GM23338 (cell line): ENCODE results near the gene PLXNA2. TPM values are rescaled to one million over a fixed set of nuclear protein-coding genes. Genes with fewer than 3 reads are reported as not detected.

ENCODE experiments used
- ATAC-seq: fragments of 200-7000 bp; cut with Tn5 transposase; 3 replicates; pipeline ENCODE4 v1.9.1; 2020
- DNase-seq: peaks from one replicate; pipeline ENCODE4 v3.0.0-alpha.2; 2015; ENCODE audit warnings: low spot score
- H2AFZ ChIP-seq: fragments of 200-600 bp; sonication (generic); 2 replicates; pipeline ENCODE4 v1.8.0; 2016; ENCODE audit warnings: antibody characterized with exemption, mild to moderate bottlenecking, moderate library complexity
- H3F3A ChIP-seq: fragments of 200-600 bp; sonication (generic); replicated peaks from 2 replicates; pipeline ENCODE4 v1.8.0; 2017; ENCODE audit warnings: antibody characterized with exemption, mixed run types, low read depth
- H3K27ac ChIP-seq: fragments of 200-600 bp; sonication (generic); 2 replicates; pipeline ENCODE4 v1.6.1; 2016; ENCODE audit warnings: low read depth
- H3K27me3 ChIP-seq: fragments of 200-600 bp; sonication (generic); 2 replicates; pipeline ENCODE4 v1.8.0; 2016; ENCODE audit warnings: mild to moderate bottlenecking, mixed run types, moderate library complexity; ENCODE audit not compliant: insufficient read depth
- H3K36me3 ChIP-seq: fragments of 200-600 bp; sonication (generic); 2 replicates; pipeline ENCODE4 v1.8.0; 2016; ENCODE audit warnings: mild to moderate bottlenecking; ENCODE audit not compliant: insufficient read depth
- H3K4me1 ChIP-seq: fragments of 200-600 bp; sonication (generic); 2 replicates; pipeline ENCODE4 v1.8.0; 2016; ENCODE audit warnings: mild to moderate bottlenecking, moderate library complexity; ENCODE audit not compliant: insufficient read depth
- H3K4me2 ChIP-seq: fragments of 200-600 bp; sonication (generic); 2 replicates; pipeline ENCODE4 v1.7.1; 2017; ENCODE audit warnings: mixed run types
- H3K4me3 ChIP-seq: fragments of 200-600 bp; sonication (generic); 2 replicates; pipeline ENCODE4 v1.6.1; 2016; ENCODE audit warnings: mixed run types
- H3K79me2 ChIP-seq: fragments of 200-600 bp; sonication (generic); replicated peaks from 2 replicates; pipeline ENCODE4 v1.8.0; 2017; ENCODE audit warnings: mild to moderate bottlenecking; ENCODE audit not compliant: insufficient read depth
- H3K9me2 ChIP-seq: fragments of 200-600 bp; sonication (generic); 2 replicates; pipeline ENCODE4 v1.8.0; 2017; ENCODE audit not compliant: insufficient read depth
- H4K20me1 ChIP-seq: fragments of 200-600 bp; sonication (generic); replicated peaks from 2 replicates; pipeline ENCODE4 v1.8.0; 2017; ENCODE audit warnings: mild to moderate bottlenecking; ENCODE audit not compliant: insufficient read depth
- H3K27ac Mint-ChIP-seq: 2 replicates; pipeline ENCODE4 v1.8.0; 2020; ENCODE audit warnings: inconsistent platforms, mild to moderate bottlenecking, moderate library complexity, mixed read lengths
- H3K27me3 Mint-ChIP-seq: 3 replicates; pipeline ENCODE4 v1.8.0; 2022; ENCODE audit warnings: low read depth, mild to moderate bottlenecking, moderate library complexity, mixed read lengths, inconsistent platforms; ENCODE audit not compliant: insufficient read depth, poor library complexity
- H3K36me3 Mint-ChIP-seq: 3 replicates; pipeline ENCODE4 v1.8.0; 2021; ENCODE audit warnings: low read depth, mild to moderate bottlenecking, inconsistent platforms, moderate library complexity, mixed read lengths
- H3K4me1 Mint-ChIP-seq: 3 replicates; pipeline ENCODE4 v1.8.0; 2020; ENCODE audit warnings: mild to moderate bottlenecking, inconsistent platforms, mixed read lengths
- H3K4me3 Mint-ChIP-seq: 3 replicates; pipeline ENCODE4 v1.8.0; 2021; ENCODE audit warnings: moderate library complexity, mild to moderate bottlenecking, inconsistent platforms, mixed read lengths
- H3K9me3 Mint-ChIP-seq: 3 replicates; pipeline ENCODE4 v1.8.0; 2020; ENCODE audit warnings: moderate library complexity, mild to moderate bottlenecking, inconsistent platforms, mixed read lengths
- CREB1 ChIP-seq: fragments of 250-450 bp; sonication (Bioruptor Pico); IDR thresholded peaks from 2 replicates; pipeline ENCODE4 v1.5.0; 2020; ENCODE audit warnings: low read depth, mild to moderate bottlenecking, moderate library complexity
- CTCF ChIP-seq, 2 experiments: fragments of 200-600 bp in 1 of 2; sonication (generic) in 1 of 2; conservative IDR thresholded peaks; 2 replicates each; pipeline versions ENCODE4 v1.5.1 to v1.6.1; 2016 to 2017; ENCODE audit warnings: antibody characterized with exemption in 2 of 2, low read depth in 2 of 2, mild to moderate bottlenecking in 2 of 2, moderate library complexity in 1 of 2
- EZH2 ChIP-seq: fragments of 200-600 bp; sonication (generic); IDR thresholded peaks from one replicate; pipeline ENCODE4 v1.8.0; 2017; ENCODE audit warnings: antibody characterized with exemption, mild to moderate bottlenecking, low read depth; ENCODE audit not compliant: unreplicated experiment
- EZH2phosphoT487 ChIP-seq: fragments of 200-600 bp; sonication (generic); IDR thresholded peaks from one replicate; pipeline ENCODE4 v1.8.1; 2018; ENCODE audit warnings: antibody characterized with exemption; ENCODE audit not compliant: unreplicated experiment
- JUNB ChIP-seq: IDR thresholded peaks from one replicate; pipeline ENCODE4 v1.6.1; 2016; ENCODE audit warnings: antibody characterized with exemption; ENCODE audit not compliant: unreplicated experiment
- NANOG ChIP-seq: IDR thresholded peaks from 2 replicates; pipeline ENCODE4 v1.6.1; 2016; ENCODE audit warnings: antibody characterized with exemption, borderline replicate concordance
- POLR2AphosphoS5 ChIP-seq: IDR thresholded peaks from 2 replicates; pipeline ENCODE4 v1.6.1; 2016; ENCODE audit warnings: antibody characterized with exemption, low read depth
- ZNF331 ChIP-seq: fragments of 250-450 bp; sonication (Bioruptor Pico); IDR thresholded peaks from 2 replicates; pipeline ENCODE4 v1.5.0; 2020; ENCODE audit warnings: low read depth, mild to moderate bottlenecking, moderate library complexity
- polyA plus RNA-seq: library from polyadenylated mRNA; unstranded; fragments of >200 nt; fragmentation: Nextera tagmentation; extraction: Ambion mirVana; gene quantifications from 2 replicates; pipeline ENCODE4 v1.2.1, GENCODE V29; 2016
- total RNA-seq: library from RNA; depleted of rRNA; stranded (reverse); fragments of >200 nt; shearing (Covaris generic); gene quantifications from 2 replicates; pipeline ENCODE4 v1.2.3, GENCODE V29; 2014
- TF ChIP-seq, protein P1 (sequence below): IDR thresholded peaks from 2 replicates; pipeline ENCODE4 v1.6.1; 2016; ENCODE audit warnings: antibody characterized with exemption
- TF ChIP-seq, protein P2 (sequence below): fragments of 250-450 bp; sonication (Bioruptor Pico); IDR thresholded peaks from 2 replicates; pipeline ENCODE4 v1.5.0; 2020; ENCODE audit warnings: mild to moderate bottlenecking, moderate library complexity

Gene PLXNA2
- total and polyA plus RNA-seq, 2 experiments from 2014 or later: 0.40 to 1.8 TPM

DNA sequence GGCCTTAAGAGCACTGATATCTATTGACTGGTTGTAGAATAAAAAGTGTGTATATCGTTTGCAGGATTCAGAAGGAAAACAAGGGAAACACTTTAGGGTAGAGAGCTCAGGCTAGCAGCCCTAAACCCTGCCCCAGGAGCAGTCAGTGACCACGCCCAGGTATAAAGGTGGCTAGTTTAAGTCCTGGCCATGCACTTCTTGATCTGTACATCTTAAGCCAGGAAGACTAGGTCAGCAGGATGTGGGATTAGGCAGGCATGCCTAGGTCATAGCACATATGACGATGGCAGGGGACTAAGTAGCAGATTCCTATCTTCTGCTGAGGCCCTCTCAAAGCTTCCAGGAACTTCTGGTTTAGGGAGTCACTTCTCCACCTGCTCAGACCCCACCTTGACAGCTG lies 175.3 kb downstream of the PLXNA2 start:
- no peak overlapping the region for H3K27ac ChIP-seq
- H3K36me3 ChIP-seq: no peaks in the 10 kb centered on the region
- H3K9me2 ChIP-seq: no peaks in the 10 kb centered on the region
- no peak for DNase-seq
- TF ChIP-seq, protein P1, sequence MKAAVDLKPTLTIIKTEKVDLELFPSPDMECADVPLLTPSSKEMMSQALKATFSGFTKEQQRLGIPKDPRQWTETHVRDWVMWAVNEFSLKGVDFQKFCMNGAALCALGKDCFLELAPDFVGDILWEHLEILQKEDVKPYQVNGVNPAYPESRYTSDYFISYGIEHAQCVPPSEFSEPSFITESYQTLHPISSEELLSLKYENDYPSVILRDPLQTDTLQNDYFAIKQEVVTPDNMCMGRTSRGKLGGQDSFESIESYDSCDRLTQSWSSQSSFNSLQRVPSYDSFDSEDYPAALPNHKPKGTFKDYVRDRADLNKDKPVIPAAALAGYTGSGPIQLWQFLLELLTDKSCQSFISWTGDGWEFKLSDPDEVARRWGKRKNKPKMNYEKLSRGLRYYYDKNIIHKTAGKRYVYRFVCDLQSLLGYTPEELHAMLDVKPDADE: no peak
- TF ChIP-seq NANOG: no peak
- TF ChIP-seq JUNB: no peak
- no peaks in the 10 kb centered on the region for H3K36me3 Mint-ChIP-seq
- H3K4me1 ChIP-seq: no peaks in the 10 kb centered on the region
- no peaks in the 10 kb centered on the region for H3F3A ChIP-seq
- H3K4me2 ChIP-seq: no peak overlapping the region
- H2AFZ ChIP-seq: no peak overlapping the region
- no peaks in the 10 kb centered on the region for H3K9me3 Mint-ChIP-seq
- peaks cover 2% of the 10 kb centered on the region for H3K27me3 Mint-ChIP-seq
- H3K4me3 Mint-ChIP-seq: no peak overlapping the region
- no peak overlapping the region for H3K4me3 ChIP-seq
- no peak overlapping the region for H3K27ac Mint-ChIP-seq
- H3K27me3 ChIP-seq: no peaks in the 10 kb centered on the region
- no peaks in the 10 kb centered on the region for H3K79me2 ChIP-seq
- H3K4me1 Mint-ChIP-seq: no peaks in the 10 kb centered on the region
- ATAC-seq: no peak
- H4K20me1 ChIP-seq: no peaks in the 10 kb centered on the region

GRCh38 chr1:208068407-208068806 lies 175.8 kb downstream of the PLXNA2 start:
- no peak for DNase-seq
- no peak overlapping the region for H3K4me2 ChIP-seq
- H3K79me2 ChIP-seq: no peaks in the 10 kb centered on the region
- no peak overlapping the region for H3K27ac Mint-ChIP-seq
- no peaks in the 10 kb centered on the region for H3K36me3 ChIP-seq
- ATAC-seq: no peak
- H3K4me3 ChIP-seq: no peak overlapping the region
- H3F3A ChIP-seq: no peaks in the 10 kb centered on the region
- H3K27me3 Mint-ChIP-seq: peaks cover 2% of the 10 kb centered on the region
- H3K9me2 ChIP-seq: no peaks in the 10 kb centered on the region
- H3K4me3 Mint-ChIP-seq: no peak overlapping the region
- H3K4me1 ChIP-seq: no peaks in the 10 kb centered on the region
- no peaks in the 10 kb centered on the region for H3K36me3 Mint-ChIP-seq
- no peaks in the 10 kb centered on the region for H4K20me1 ChIP-seq
- H3K27ac ChIP-seq: no peak overlapping the region
- H3K4me1 Mint-ChIP-seq: no peaks in the 10 kb centered on the region
- H3K27me3 ChIP-seq: no peaks in the 10 kb centered on the region
- H3K9me3 Mint-ChIP-seq: no peaks in the 10 kb centered on the region
- no peak overlapping the region for H2AFZ ChIP-seq
- TF ChIP-seq ZNF331 (CRISPR knock-in tag) (no peak), NANOG (no peak), POLR2AphosphoS5 (no peak), CREB1 (no peak), EZH2phosphoT487 (no peak), CTCF (conservative IDR thresholded peaks at IDR 0.05; ENCODE audit: low read depth in 2 of 2) (no peak), EZH2 (no peak)
- TF ChIP-seq, protein P1: no peak
- TF ChIP-seq, protein P2, sequence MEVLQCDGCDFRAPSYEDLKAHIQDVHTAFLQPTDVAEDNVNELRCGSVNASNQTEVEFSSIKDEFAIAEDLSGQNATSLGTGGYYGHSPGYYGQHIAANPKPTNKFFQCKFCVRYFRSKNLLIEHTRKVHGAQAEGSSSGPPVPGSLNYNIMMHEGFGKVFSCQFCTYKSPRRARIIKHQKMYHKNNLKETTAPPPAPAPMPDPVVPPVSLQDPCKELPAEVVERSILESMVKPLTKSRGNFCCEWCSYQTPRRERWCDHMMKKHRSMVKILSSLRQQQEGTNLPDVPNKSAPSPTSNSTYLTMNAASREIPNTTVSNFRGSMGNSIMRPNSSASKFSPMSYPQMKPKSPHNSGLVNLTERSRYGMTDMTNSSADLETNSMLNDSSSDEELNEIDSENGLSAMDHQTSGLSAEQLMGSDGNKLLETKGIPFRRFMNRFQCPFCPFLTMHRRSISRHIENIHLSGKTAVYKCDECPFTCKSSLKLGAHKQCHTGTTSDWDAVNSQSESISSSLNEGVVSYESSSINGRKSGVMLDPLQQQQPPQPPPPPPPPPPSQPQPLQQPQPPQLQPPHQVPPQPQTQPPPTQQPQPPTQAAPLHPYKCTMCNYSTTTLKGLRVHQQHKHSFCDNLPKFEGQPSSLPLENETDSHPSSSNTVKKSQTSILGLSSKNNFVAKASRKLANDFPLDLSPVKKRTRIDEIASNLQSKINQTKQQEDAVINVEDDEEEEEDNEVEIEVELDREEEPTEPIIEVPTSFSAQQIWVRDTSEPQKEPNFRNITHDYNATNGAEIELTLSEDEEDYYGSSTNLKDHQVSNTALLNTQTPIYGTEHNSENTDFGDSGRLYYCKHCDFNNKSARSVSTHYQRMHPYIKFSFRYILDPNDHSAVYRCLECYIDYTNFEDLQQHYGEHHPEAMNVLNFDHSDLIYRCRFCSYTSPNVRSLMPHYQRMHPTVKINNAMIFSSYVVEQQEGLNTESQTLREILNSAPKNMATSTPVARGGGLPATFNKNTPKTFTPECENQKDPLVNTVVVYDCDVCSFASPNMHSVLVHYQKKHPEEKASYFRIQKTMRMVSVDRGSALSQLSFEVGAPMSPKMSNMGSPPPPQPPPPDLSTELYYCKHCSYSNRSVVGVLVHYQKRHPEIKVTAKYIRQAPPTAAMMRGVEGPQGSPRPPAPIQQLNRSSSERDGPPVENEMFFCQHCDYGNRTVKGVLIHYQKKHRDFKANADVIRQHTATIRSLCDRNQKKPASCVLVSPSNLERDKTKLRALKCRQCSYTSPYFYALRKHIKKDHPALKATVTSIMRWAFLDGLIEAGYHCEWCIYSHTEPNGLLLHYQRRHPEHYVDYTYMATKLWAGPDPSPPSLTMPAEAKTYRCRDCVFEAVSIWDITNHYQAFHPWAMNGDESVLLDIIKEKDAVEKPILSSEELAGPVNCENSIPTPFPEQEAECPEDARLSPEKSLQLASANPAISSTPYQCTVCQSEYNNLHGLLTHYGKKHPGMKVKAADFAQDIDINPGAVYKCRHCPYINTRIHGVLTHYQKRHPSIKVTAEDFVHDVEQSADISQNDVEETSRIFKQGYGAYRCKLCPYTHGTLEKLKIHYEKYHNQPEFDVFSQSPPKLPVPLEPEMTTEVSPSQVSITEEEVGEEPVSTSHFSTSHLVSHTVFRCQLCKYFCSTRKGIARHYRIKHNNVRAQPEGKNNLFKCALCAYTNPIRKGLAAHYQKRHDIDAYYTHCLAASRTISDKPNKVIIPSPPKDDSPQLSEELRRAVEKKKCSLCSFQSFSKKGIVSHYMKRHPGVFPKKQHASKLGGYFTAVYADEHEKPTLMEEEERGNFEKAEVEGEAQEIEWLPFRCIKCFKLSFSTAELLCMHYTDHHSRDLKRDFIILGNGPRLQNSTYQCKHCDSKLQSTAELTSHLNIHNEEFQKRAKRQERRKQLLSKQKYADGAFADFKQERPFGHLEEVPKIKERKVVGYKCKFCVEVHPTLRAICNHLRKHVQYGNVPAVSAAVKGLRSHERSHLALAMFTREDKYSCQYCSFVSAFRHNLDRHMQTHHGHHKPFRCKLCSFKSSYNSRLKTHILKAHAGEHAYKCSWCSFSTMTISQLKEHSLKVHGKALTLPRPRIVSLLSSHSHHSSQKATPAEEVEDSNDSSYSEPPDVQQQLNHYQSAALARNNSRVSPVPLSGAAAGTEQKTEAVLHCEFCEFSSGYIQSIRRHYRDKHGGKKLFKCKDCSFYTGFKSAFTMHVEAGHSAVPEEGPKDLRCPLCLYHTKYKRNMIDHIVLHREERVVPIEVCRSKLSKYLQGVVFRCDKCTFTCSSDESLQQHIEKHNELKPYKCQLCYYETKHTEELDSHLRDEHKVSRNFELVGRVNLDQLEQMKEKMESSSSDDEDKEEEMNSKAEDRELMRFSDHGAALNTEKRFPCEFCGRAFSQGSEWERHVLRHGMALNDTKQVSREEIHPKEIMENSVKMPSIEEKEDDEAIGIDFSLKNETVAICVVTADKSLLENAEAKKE: no peak
